IMR-90 (cell line): ENCODE measurements around the gene MAP2. TPM values are rescaled to one million over a fixed set of nuclear protein-coding genes. Genes with fewer than 3 reads are reported as not detected.

Experiments
- ATAC-seq: fragments of 200-7000 bp; cut with Tn5 transposase; 2 replicates; pipeline ENCODE4 v1.9.1; 2020; ENCODE audit warnings: low read depth, mild to moderate bottlenecking, moderate library complexity
- BruUV-seq: library from RNA; stranded (reverse); fragments of 400-500 nt; replicated peaks from 2 replicates; lab custom pipeline; 2021; lab: Mats Ljungman, UMichigan
- CTCF ChIA-PET: fragments of 300-600 bp; formaldehyde crosslinking; extraction: SDS; loops from one replicate; lab custom pipeline; 2021; ENCODE audit warnings: antibody characterized with exemption; lab: Yijun Ruan, JAX
- POLR2A ChIA-PET: fragments of 300-600 bp; sonication (Branson Sonifier 250); formaldehyde crosslinking; loops from one replicate; lab custom pipeline; 2022; ENCODE audit warnings: antibody characterized with exemption; ENCODE audit not compliant: unreplicated experiment; lab: Charles Lee
- DNase-seq: peaks from one replicate; pipeline ENCODE4 v3.0.0; 2013
- H2AFZ ChIP-seq: replicated peaks from 2 replicates; pipeline ENCODE3; 2013; ENCODE audit warnings: low read length, mild to moderate bottlenecking; ENCODE audit not compliant: poor library complexity
- H2AK5ac ChIP-seq: 2 replicates; pipeline ENCODE4 v1.6.1; 2013; ENCODE audit warnings: low read depth, low read length, inconsistent platforms
- H2AK9ac ChIP-seq: replicated peaks from 2 replicates; pipeline ENCODE3; 2013; ENCODE audit warnings: mild to moderate bottlenecking, low read depth, low read length, moderate library complexity; ENCODE audit not compliant: poor library complexity
- H2BK120ac ChIP-seq: 2 replicates; pipeline ENCODE4 v1.6.1; 2013; ENCODE audit warnings: low read depth, low read length, inconsistent platforms
- H2BK15ac ChIP-seq: 3 replicates; pipeline ENCODE4 v1.6.1; 2013; ENCODE audit warnings: low read depth, low read length, inconsistent platforms
- H2BK20ac ChIP-seq: 2 replicates; pipeline ENCODE4 v1.6.1; 2013; ENCODE audit warnings: low read depth, mild to moderate bottlenecking, inconsistent platforms, low read length, moderate library complexity
- H2BK5ac ChIP-seq: 2 replicates; pipeline ENCODE4 v1.6.1; 2013; ENCODE audit warnings: mild to moderate bottlenecking, low read depth, low read length, inconsistent platforms; ENCODE audit not compliant: poor library complexity, severe bottlenecking
- H3K14ac ChIP-seq: replicated peaks from 2 replicates; pipeline ENCODE4 v1.6.1; 2013; ENCODE audit warnings: low read depth, low read length, inconsistent platforms
- H3K18ac ChIP-seq: 2 replicates; pipeline ENCODE4 v1.6.1; 2013; ENCODE audit warnings: low read depth, low read length, control low read depth
- H3K23ac ChIP-seq: 2 replicates; pipeline ENCODE4 v1.6.1; 2013; ENCODE audit warnings: low read depth, low read length, inconsistent platforms
- H3K27ac ChIP-seq: 2 replicates; pipeline ENCODE4 v1.5.1; 2013; ENCODE audit warnings: mild to moderate bottlenecking, control low read depth, low read length; ENCODE audit not compliant: insufficient read depth
- H3K27me3 ChIP-seq: 2 replicates; pipeline ENCODE4 v1.6.1; 2013; ENCODE audit warnings: low read length; ENCODE audit not compliant: control insufficient read depth, insufficient read depth
- H3K36me3 ChIP-seq: 2 replicates; pipeline ENCODE4 v1.6.1; 2013; ENCODE audit warnings: low read length, mixed read lengths; ENCODE audit not compliant: control insufficient read depth, insufficient read depth
- H3K4ac ChIP-seq: 2 replicates; pipeline ENCODE4 v1.6.1; 2013; ENCODE audit warnings: low read depth, low read length, inconsistent platforms
- H3K4me1 ChIP-seq: 2 replicates; pipeline ENCODE4 v1.6.1; 2013; ENCODE audit warnings: low read length, mixed read lengths; ENCODE audit not compliant: control insufficient read depth, insufficient read depth
- H3K4me2 ChIP-seq: 2 replicates; pipeline ENCODE4 v1.6.1; 2013; ENCODE audit warnings: low read depth, mild to moderate bottlenecking, control low read depth, low read length, moderate library complexity
- H3K4me3 ChIP-seq: 2 replicates; pipeline ENCODE4 v1.5.1; 2013; ENCODE audit warnings: low read depth, mild to moderate bottlenecking, control low read depth, low read length, moderate library complexity; ENCODE audit not compliant: insufficient read depth
- H3K56ac ChIP-seq: 2 replicates; pipeline ENCODE4 v1.6.1; 2013; ENCODE audit warnings: low read length, inconsistent platforms; ENCODE audit not compliant: insufficient read depth; ENCODE audit errors: extremely low read depth
- H3K79me1 ChIP-seq, 2 experiments: 2 replicates each; pipeline ENCODE4 v1.6.1; 2013; ENCODE audit warnings: low read length in 2 of 2, inconsistent platforms in 1 of 2, low read depth in 1 of 2
- H3K9ac ChIP-seq: 2 replicates; pipeline ENCODE4 v1.6.1; 2013; ENCODE audit warnings: low read depth, low read length, control low read depth
- H3K9me1 ChIP-seq: 2 replicates; pipeline ENCODE4 v1.6.1; 2013; ENCODE audit warnings: low read length, inconsistent platforms; ENCODE audit not compliant: insufficient read depth
- H3K9me3 ChIP-seq: 2 replicates; pipeline ENCODE4 v1.6.1; 2013; ENCODE audit warnings: low read length; ENCODE audit not compliant: control insufficient read depth, insufficient read depth
- H4K20me1 ChIP-seq: 2 replicates; pipeline ENCODE4 v1.6.1; 2013; ENCODE audit warnings: low read length, inconsistent platforms; ENCODE audit not compliant: insufficient read depth
- H4K5ac ChIP-seq: 2 replicates; pipeline ENCODE4 v1.6.1; 2013; ENCODE audit warnings: mild to moderate bottlenecking, low read depth, low read length, control low read depth
- H4K8ac ChIP-seq, 2 experiments: 2 replicates each; pipeline ENCODE4 v1.6.1; 2013; ENCODE audit warnings: low read depth in 2 of 2, low read length in 2 of 2, control low read depth in 1 of 2, inconsistent platforms in 1 of 2
- H4K91ac ChIP-seq: 2 replicates; pipeline ENCODE4 v1.6.1; 2013; ENCODE audit warnings: low read depth, low read length, inconsistent platforms; ENCODE audit not compliant: insufficient read depth
- BHLHE40 ChIP-seq: fragments of 150-350 bp; IDR thresholded peaks from 2 replicates; pipeline ENCODE4 v1.6.1; 2016; ENCODE audit warnings: mild to moderate bottlenecking, low read depth, low read length
- CEBPB ChIP-seq: IDR thresholded peaks from 2 replicates; pipeline ENCODE4 v1.6.1; 2012; ENCODE audit warnings: low read depth, low read length, improper control_type of control experiment
- MAFK ChIP-seq: IDR thresholded peaks from 2 replicates; pipeline ENCODE4 v1.6.1; 2012; ENCODE audit warnings: low read depth, low read length, improper control_type of control experiment
- MAZ ChIP-seq: IDR thresholded peaks from 2 replicates; pipeline ENCODE4 v1.6.1; 2012; ENCODE audit warnings: low read depth, mild to moderate bottlenecking, low read length, improper control_type of control experiment, moderate library complexity, borderline replicate concordance
- MXI1 ChIP-seq: IDR thresholded peaks from 2 replicates; pipeline ENCODE4 v1.6.1; 2012; ENCODE audit warnings: low read depth, mild to moderate bottlenecking, low read length, moderate library complexity, borderline replicate concordance
- NFE2L2 ChIP-seq: fragments of 150-350 bp; IDR thresholded peaks from 2 replicates; pipeline ENCODE4 v1.6.1; 2016; ENCODE audit warnings: low read depth, mild to moderate bottlenecking, low read length
- POLR2A ChIP-seq: IDR thresholded peaks from 2 replicates; pipeline ENCODE4 v1.6.1; 2012; ENCODE audit warnings: mild to moderate bottlenecking, low read depth, low read length
- RAD21 ChIP-seq: IDR thresholded peaks from 2 replicates; pipeline ENCODE4 v1.6.1; 2012; ENCODE audit warnings: low read length, improper control_type of control experiment
- RCOR1 ChIP-seq: IDR thresholded peaks from 2 replicates; pipeline ENCODE4 v1.6.1; 2012; ENCODE audit warnings: mild to moderate bottlenecking, low read length, improper control_type of control experiment; ENCODE audit not compliant: insufficient replicate concordance
- RFX5 ChIP-seq: IDR thresholded peaks from 2 replicates; pipeline ENCODE4 v1.8.0; 2012; ENCODE audit warnings: low read depth, mild to moderate bottlenecking, low read length, moderate library complexity
- SMC3 ChIP-seq: fragments of 150-350 bp; IDR thresholded peaks from 2 replicates; pipeline ENCODE4 v1.6.1; 2016; ENCODE audit warnings: low read depth, mild to moderate bottlenecking, antibody characterized with exemption, low read length, moderate library complexity
- WGBS, 2 experiments: methylation state at CpG; one replicate each; pipeline versions ENCODE4 v1.1.5 to v1.1.7; 2013; ENCODE audit warnings: missing lambda C conversion rate in 2 of 2; ENCODE audit not compliant: insufficient read length in 1 of 2; ENCODE audit errors: extremely low coverage in 2 of 2; 5-methylcytosine and 5-hydroxymethylcytosine counted together
- dilution Hi-C: fragments of 300-500 bp; cut with HindIII; formaldehyde crosslinking; loops from one replicate; pipeline ENCODE4 v1.14.3; 2018; ENCODE audit warnings: low sequenced_read_pairs; ENCODE audit not compliant: unreplicated experiment
- in situ Hi-C: fragments of 300-500 bp; cut with MboI; formaldehyde crosslinking; loops from 3 replicates; pipeline ENCODE4 v1.14.3; 2019; ENCODE audit warnings: low sequenced_read_pairs, inconsistent platforms, mixed read lengths
- intact Hi-C: fragments of 100-400 bp; cut with micrococcal nuclease; formaldehyde crosslinking; loops from 2 replicates; pipeline ENCODE4 v1.10.0; 2022
- polyA plus RNA-seq, 3 experiments: library from polyadenylated mRNA; depleted of rRNA; stranded (reverse); fragments of >200 nt; gene quantifications; 2 replicates each; pipeline ENCODE4 v1.2.3, GENCODE V29; 2012; ENCODE audit warnings: low replicate concordance in 1 of 3
- total RNA-seq: library from RNA; depleted of rRNA; stranded (reverse); fragments of >200 nt; gene quantifications from 2 replicates; pipeline ENCODE4 v1.2.3, GENCODE V29; 2012
- TF ChIP-seq, protein P1 (sequence below): fragments of 150-350 bp; IDR thresholded peaks from 2 replicates; pipeline ENCODE4 v1.6.1; 2016; ENCODE audit warnings: low read depth, mild to moderate bottlenecking, low read length, moderate library complexity, borderline replicate concordance
- TF ChIP-seq, protein P2 (sequence below): conservative IDR thresholded peaks from 2 replicates; pipeline ENCODE4 v1.5.1; 2012; ENCODE audit warnings: mild to moderate bottlenecking, low read depth, low read length, improper control_type of control experiment

The MAP2 gene
- total and polyA plus RNA-seq, 2 of the 4 experiments (the other 2 are of a cell fraction) = 0.29 to 0.36 TPM

DNA sequence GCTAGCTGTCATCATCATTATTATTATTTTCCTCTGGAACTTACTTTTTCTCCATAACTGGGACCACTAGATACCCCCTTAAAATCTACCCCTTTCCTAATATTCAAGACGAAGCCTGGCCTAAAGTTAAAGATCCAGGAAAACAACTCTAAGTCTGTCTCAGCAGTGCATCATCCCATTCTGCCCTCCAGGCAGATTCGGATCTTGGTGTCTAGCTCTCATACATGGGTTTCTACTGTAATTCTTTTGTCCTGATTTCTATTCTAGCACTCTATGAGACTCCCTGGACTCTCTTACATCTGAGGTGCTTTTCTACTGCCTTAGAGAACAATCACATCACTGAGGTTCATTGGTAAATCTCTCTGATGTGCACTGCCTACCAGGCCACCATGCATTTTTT lies 35.5 kb downstream of the MAP2 start:
- H2BK15ac ChIP-seq = no peak overlapping the region
- H3K27me3 ChIP-seq = no peaks in the 10 kb centered on the region
- ATAC-seq (no peak), DNase-seq (no peak)
- no peak overlapping the region for H3K56ac ChIP-seq
- H3K4ac ChIP-seq = no peak overlapping the region
- no peaks in the 10 kb centered on the region for H3K4me1 ChIP-seq
- no peaks in the 10 kb centered on the region for H4K20me1 ChIP-seq
- H3K9me3 ChIP-seq = no peaks in the 10 kb centered on the region
- H4K91ac ChIP-seq = no peak overlapping the region
- 50% methylated on average over 2 of the region's 2 CpGs; no CpG with 5 or more reads in 1 of the 2 experiments for WGBS, 2 experiments
- no peak overlapping the region for H3K9ac ChIP-seq
- no peak overlapping the region for H2BK5ac ChIP-seq
- CTCF ChIA-PET = no interaction called here
- H2AK9ac ChIP-seq = no peak overlapping the region
- no peak overlapping the region for H3K18ac ChIP-seq
- no peak overlapping the region for H2BK120ac ChIP-seq
- dilution Hi-C loops (no loop called here), intact Hi-C loops (no loop called here), in situ Hi-C loops (no loop called here)
- no peaks in the 10 kb centered on the region for H3K79me1 ChIP-seq
- H4K8ac ChIP-seq = no peak overlapping the region
- H3K23ac ChIP-seq = no peak overlapping the region
- POLR2A ChIA-PET = no interaction called here
- no peak overlapping the region for H2AFZ ChIP-seq
- no peak overlapping the region for H2BK20ac ChIP-seq
- H3K9me1 ChIP-seq = no peaks in the 10 kb centered on the region
- no peak overlapping the region for H4K5ac ChIP-seq
- no peak overlapping the region for H3K14ac ChIP-seq
- TF ChIP-seq, protein P1, sequence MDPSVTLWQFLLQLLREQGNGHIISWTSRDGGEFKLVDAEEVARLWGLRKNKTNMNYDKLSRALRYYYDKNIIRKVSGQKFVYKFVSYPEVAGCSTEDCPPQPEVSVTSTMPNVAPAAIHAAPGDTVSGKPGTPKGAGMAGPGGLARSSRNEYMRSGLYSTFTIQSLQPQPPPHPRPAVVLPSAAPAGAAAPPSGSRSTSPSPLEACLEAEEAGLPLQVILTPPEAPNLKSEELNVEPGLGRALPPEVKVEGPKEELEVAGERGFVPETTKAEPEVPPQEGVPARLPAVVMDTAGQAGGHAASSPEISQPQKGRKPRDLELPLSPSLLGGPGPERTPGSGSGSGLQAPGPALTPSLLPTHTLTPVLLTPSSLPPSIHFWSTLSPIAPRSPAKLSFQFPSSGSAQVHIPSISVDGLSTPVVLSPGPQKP = no peak
- no peak for TF ChIP-seq RCOR1
- no peak for TF ChIP-seq NFE2L2
- TF ChIP-seq POLR2A = no peak
- no peak for TF ChIP-seq CEBPB
- TF ChIP-seq, protein P2, sequence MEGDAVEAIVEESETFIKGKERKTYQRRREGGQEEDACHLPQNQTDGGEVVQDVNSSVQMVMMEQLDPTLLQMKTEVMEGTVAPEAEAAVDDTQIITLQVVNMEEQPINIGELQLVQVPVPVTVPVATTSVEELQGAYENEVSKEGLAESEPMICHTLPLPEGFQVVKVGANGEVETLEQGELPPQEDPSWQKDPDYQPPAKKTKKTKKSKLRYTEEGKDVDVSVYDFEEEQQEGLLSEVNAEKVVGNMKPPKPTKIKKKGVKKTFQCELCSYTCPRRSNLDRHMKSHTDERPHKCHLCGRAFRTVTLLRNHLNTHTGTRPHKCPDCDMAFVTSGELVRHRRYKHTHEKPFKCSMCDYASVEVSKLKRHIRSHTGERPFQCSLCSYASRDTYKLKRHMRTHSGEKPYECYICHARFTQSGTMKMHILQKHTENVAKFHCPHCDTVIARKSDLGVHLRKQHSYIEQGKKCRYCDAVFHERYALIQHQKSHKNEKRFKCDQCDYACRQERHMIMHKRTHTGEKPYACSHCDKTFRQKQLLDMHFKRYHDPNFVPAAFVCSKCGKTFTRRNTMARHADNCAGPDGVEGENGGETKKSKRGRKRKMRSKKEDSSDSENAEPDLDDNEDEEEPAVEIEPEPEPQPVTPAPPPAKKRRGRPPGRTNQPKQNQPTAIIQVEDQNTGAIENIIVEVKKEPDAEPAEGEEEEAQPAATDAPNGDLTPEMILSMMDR = no peak
- no peak for TF ChIP-seq MXI1
- no peak for TF ChIP-seq BHLHE40
- no peak for TF ChIP-seq SMC3
- TF ChIP-seq MAFK = no peak
- no peak for TF ChIP-seq RAD21
- TF ChIP-seq RFX5 = no peak
- no peak for TF ChIP-seq MAZ
- H3K36me3 ChIP-seq = no peaks in the 10 kb centered on the region
- H2AK5ac ChIP-seq = no peak overlapping the region
- H3K27ac ChIP-seq = no peak overlapping the region
- no TSS peak for BruUV-seq
- no peak overlapping the region for H3K4me3 ChIP-seq
- no peak overlapping the region for H3K4me2 ChIP-seq
